Stomach (tissue), 9 donors: ENCODE data around the gene RHOT2. TPM values are rescaled to one million over a fixed set of nuclear protein-coding genes. Genes with fewer than 3 reads are reported as not detected.
A peak's percentile ranks its signal among the peaks of the same experiment; 100 is the strongest.

Experiments used
- DNase-seq, 2 donors: peaks; one replicate each; pipeline versions ENCODE4 v3.0.0 to v3.0.0-alpha.2; 2013 to 2019
- H3K27ac ChIP-seq, 5 donors: fragments of 200-600 bp in 4 of 5; sonication (generic) in 4 of 5; one replicate each; pipeline ENCODE4 v1.5.1; 2013 to 2019; ENCODE audit warnings: mild to moderate bottlenecking in 1 of 5, moderate library complexity in 1 of 5
- H3K27me3 ChIP-seq, 3 donors: fragments of 200-600 bp; sonication (generic); one replicate each; pipeline ENCODE4 v1.5.1; 2017 to 2019; ENCODE audit warnings: mixed run types in 1 of 3
- H3K36me3 ChIP-seq, 4 donors: fragments of 200-600 bp; sonication (generic); 1 replicate in 3 of 4; 2 replicates in 1 of 4; pipeline ENCODE4 v1.5.1; 2016 to 2019
- H3K4me1 ChIP-seq, 4 donors: fragments of 200-600 bp; sonication (generic); one replicate each; pipeline ENCODE4 v1.5.1; 2016 to 2019
- H3K4me3 ChIP-seq, 4 donors: fragments of 200-600 bp; sonication (generic) in 3 of 4; one replicate each; pipeline ENCODE4 v1.5.1; 2016 to 2019; ENCODE audit warnings: mild to moderate bottlenecking in 1 of 4
- H3K9me3 ChIP-seq, 4 donors: fragments of 200-600 bp; sonication (generic); one replicate each; pipeline ENCODE4 v1.5.1; 2016 to 2019
- CTCF ChIP-seq, 7 experiments: fragments of 450-650 bp in 4 of 7; fragments of 200-600 bp in 3 of 7; sonication (generic) in 3 of 7; IDR thresholded peaks; one replicate each; pipeline ENCODE4 v1.5.1; 2016 to 2019; ENCODE audit warnings: antibody characterized with exemption in 7 of 7, control low read depth in 2 of 7, mild to moderate bottlenecking in 1 of 7
- EP300 ChIP-seq: sonication (generic); formaldehyde crosslinking; IDR thresholded peaks from one replicate; pipeline ENCODE4 v1.6.1; 2017; ENCODE audit warnings: antibody characterized with exemption
- POLR2A ChIP-seq, 4 donors: fragments of 450-650 bp; IDR thresholded peaks; one replicate each; pipeline ENCODE4 v1.6.1; 2016; ENCODE audit warnings: antibody characterized with exemption in 4 of 4, control low read depth in 2 of 4, mild to moderate bottlenecking in 1 of 4, moderate library complexity in 1 of 4
- POLR2AphosphoS5 ChIP-seq, 3 donors: sonication (generic); formaldehyde crosslinking; IDR thresholded peaks; one replicate each; pipeline ENCODE4 v1.6.1; 2016; ENCODE audit warnings: antibody characterized with exemption in 3 of 3
- WGBS, 5 donors: extraction: QIAGEN DNeasy Blood & Tissue Kit in 3 of 5; methylation state at CpG; one replicate each; pipeline versions ENCODE4 v1.1.5 to v1.1.7; 2013 to 2018; 5-methylcytosine and 5-hydroxymethylcytosine counted together
- intact Hi-C: fragments of 100-400 bp; cut with DNase I; formaldehyde crosslinking; loops from one replicate; pipeline ENCODE4 v1.15.1; 2023; ENCODE audit warnings: low total_unique reads
- polyA plus RNA-seq, 3 donors: library from polyadenylated mRNA; stranded (reverse); fragments of 200-250 nt; gene quantifications; one replicate each; pipeline ENCODE4 v1.2.3, GENCODE V29; 2013
- total RNA-seq, 5 donors: library from RNA; depleted of rRNA; stranded (reverse); fragments of >200 nt; gene quantifications; one replicate each; pipeline versions ENCODE4 v1.1.0 to v1.2.3, GENCODE V29; 2014 to 2016
- donor health status: healthy with polysubstance abuse.
- donor health status: Bipolar disorder and iron deficiency.
- donor health status: healthy.

RHOT2 gene
- total and polyA plus RNA-seq, 8 donors, result 41.5 to 574 (median 117) TPM

- Histone ChIP-seq H3K4me1 (peaks cover 25 to 55% (median 52%) of the 10 kb centered on the region in 4 donors), H3K36me3 (peaks cover 29 to 34% (median 33%) of the 10 kb centered on the region in 4 donors), H3K9me3 (no peaks in the 10 kb centered on the region), H3K27me3 (peaks cover 0 to 18% (median 0%) of the 10 kb centered on the region in 3 donors), H3K4me3 (peak overlapping the region; percentile 36 to 45 (median 38)), H3K27ac (peak overlapping the region in 2 of 5 donors; percentile 25 to 67)
- 34 to 47% (median 41%) methylated on average over 17 to 25 of the region's 25 CpGs for WGBS, 5 donors
- DNase-seq, result peak in 1 of 2 donors; percentile 51
- no peak for TF ChIP-seq POLR2A (IDR thresholded peaks at IDR 0.05)
- TF ChIP-seq CTCF (IDR thresholded peaks at IDR 0.05), result no peak
- TF ChIP-seq EP300, result no peak
- TF ChIP-seq POLR2AphosphoS5 (IDR thresholded peaks at IDR 0.05), result no peak
- intact Hi-C loops, result no loop called here
Measured at GRCh38 chr16:675884-676564, 8.1 kb downstream of the RHOT2 start.

- TF ChIP-seq POLR2AphosphoS5 (IDR thresholded peaks at IDR 0.05) (no peak), POLR2A (IDR thresholded peaks at IDR 0.05) (no peak), CTCF (IDR thresholded peaks at IDR 0.05) (no peak), EP300 (no peak)
- Histone ChIP-seq H3K9me3 (no peaks in the 10 kb centered on the region), H3K27me3 (peaks cover 0 to 18% (median 0%) of the 10 kb centered on the region in 3 donors), H3K36me3 (peaks cover 27 to 33% (median 31%) of the 10 kb centered on the region in 4 donors), H3K27ac (no peak overlapping the region), H3K4me1 (peaks cover 31 to 60% (median 57%) of the 10 kb centered on the region in 4 donors), H3K4me3 (no peak overlapping the region)
- intact Hi-C loops, result no loop called here
- WGBS, 5 donors, result 80 to 90% (median 87%) methylated on average over 20 to 21 of the region's 21 CpGs
- no peak for DNase-seq
Measured at GRCh38 chr16:676565-676902, 8.6 kb downstream of the RHOT2 start.

- peak; percentile 83 to 93 for DNase-seq
- peaks cover 27 to 33% (median 31%) of the 10 kb centered on the region in 4 donors for H3K36me3 ChIP-seq
- peaks cover 34 to 63% (median 61%) of the 10 kb centered on the region in 4 donors for H3K4me1 ChIP-seq
- no peak overlapping the region for H3K27ac ChIP-seq
- H3K27me3 ChIP-seq, result peaks cover 0 to 18% (median 0%) of the 10 kb centered on the region in 3 donors
- peak in 1 of 3 donors; percentile 53 for TF ChIP-seq POLR2AphosphoS5 (IDR thresholded peaks at IDR 0.05)
- no peak for TF ChIP-seq EP300
- no peak for TF ChIP-seq POLR2A (IDR thresholded peaks at IDR 0.05)
- TF ChIP-seq CTCF (IDR thresholded peaks at IDR 0.05), result no peak
- H3K9me3 ChIP-seq, result no peaks in the 10 kb centered on the region
- peak overlapping the region in 1 of 4 donors; percentile 9 for H3K4me3 ChIP-seq
- 43 to 63% (median 44%) methylated on average over 16 to 23 of the region's 23 CpGs for WGBS, 5 donors
- intact Hi-C loops, result no loop called here
Measured at GRCh38 chr16:676913-677312, 9.0 kb downstream of the RHOT2 start.

GRCh38 chr16:677316-678190, 9.6 kb downstream of the RHOT2 start:
- peaks cover 27 to 33% (median 31%) of the 10 kb centered on the region in 4 donors for H3K36me3 ChIP-seq
- H3K4me3 ChIP-seq, result peak overlapping the region in 1 of 4 donors; percentile 9
- H3K27ac ChIP-seq, result no peak overlapping the region
- DNase-seq, result no peak
- intact Hi-C loops, result no loop called here
- 42 to 60% (median 47%) methylated on average over 31 to 57 of the region's 57 CpGs for WGBS, 5 donors
- H3K27me3 ChIP-seq, result peaks cover 0 to 18% (median 0%) of the 10 kb centered on the region in 3 donors
- H3K9me3 ChIP-seq, result no peaks in the 10 kb centered on the region
- H3K4me1 ChIP-seq, result peaks cover 41 to 70% (median 67%) of the 10 kb centered on the region in 4 donors
- TF ChIP-seq CTCF (IDR thresholded peaks at IDR 0.05) (no peak), POLR2AphosphoS5 (IDR thresholded peaks at IDR 0.05) (no peak), POLR2A (IDR thresholded peaks at IDR 0.05) (no peak), EP300 (no peak)
